ENCODE results near the gene SFPQ.
A peak's percentile ranks its signal among the peaks of the same experiment; 100 is the strongest.

SFPQ gene

GRCh38 chr1:35202048-35202719, 9.2 kb upstream of the SFPQ start:
- Histone ChIP-seq H2AK5ac (ENCODE audit: low read depth, low read length) (no peak overlapping the region), H3K9ac (ENCODE audit: low read depth, low read length, poor library complexity) (no peak overlapping the region), H3K27ac (replicated peaks; ENCODE audit: low read length) (no peak overlapping the region), H3K4ac (ENCODE audit: low read length) (no peak overlapping the region), H3K4me2 (ENCODE audit: insufficient read depth, low read length, poor library complexity, severe bottlenecking) (no peak overlapping the region), H3K14ac (ENCODE audit: low read length) (no peak overlapping the region), H2BK120ac (ENCODE audit: low read depth, low read length) (no peak overlapping the region), H2AFZ (ENCODE audit: low read length) (peak overlapping the region; percentile 81), H3K4me3 (ENCODE audit: low read length in 2 of 2) (no peak overlapping the region), H3K9me3 (replicated peaks in 1 of 2; ENCODE audit: control insufficient read depth in 2 of 2, insufficient read depth in 1 of 2, low read depth in 1 of 2, low read length in 2 of 2) (no peaks in the 10 kb centered on the region), H3K36me3 (replicated peaks in 1 of 2; ENCODE audit: control insufficient read depth in 2 of 2, insufficient read depth in 2 of 2, low read length in 2 of 2) (no peaks in the 10 kb centered on the region), H2BK5ac (ENCODE audit: low read length) (no peak overlapping the region), H3K18ac (ENCODE audit: low read length) (no peak overlapping the region), H3K27me3 (ENCODE audit: control insufficient read depth in 3 of 3, insufficient read depth in 3 of 3, low read depth in 1 of 3, low read length in 3 of 3) (no peaks in the 10 kb centered on the region), H4K91ac (ENCODE audit: low read depth, low read length, poor library complexity) (no peak overlapping the region), H2BK12ac (ENCODE audit: low read length) (no peak overlapping the region), H3K4me1 (ENCODE audit: control insufficient read depth in 2 of 2, insufficient read depth in 1 of 2, low read depth in 1 of 2, low read length in 2 of 2) (peaks cover 0 to 2% of the 10 kb centered on the region in 2 donors), H4K8ac (ENCODE audit: low read depth, low read length) (no peak overlapping the region), H3K23ac (ENCODE audit: low read depth, low read length, poor library complexity) (no peak overlapping the region), H3K79me1 (ENCODE audit: low read depth, low read length) (no peaks in the 10 kb centered on the region), H2BK15ac (ENCODE audit: low read length) (no peak overlapping the region)
- DNase-seq (ENCODE audit: low spot score): peak; percentile 69
- WGBS, 2 donors (ENCODE audit: extremely low coverage in 2 of 2, insufficient read length in 2 of 2, insufficient replicate concordance in 1 of 2): no CpG with 5 or more reads among the region's 6 CpGs

DNA sequence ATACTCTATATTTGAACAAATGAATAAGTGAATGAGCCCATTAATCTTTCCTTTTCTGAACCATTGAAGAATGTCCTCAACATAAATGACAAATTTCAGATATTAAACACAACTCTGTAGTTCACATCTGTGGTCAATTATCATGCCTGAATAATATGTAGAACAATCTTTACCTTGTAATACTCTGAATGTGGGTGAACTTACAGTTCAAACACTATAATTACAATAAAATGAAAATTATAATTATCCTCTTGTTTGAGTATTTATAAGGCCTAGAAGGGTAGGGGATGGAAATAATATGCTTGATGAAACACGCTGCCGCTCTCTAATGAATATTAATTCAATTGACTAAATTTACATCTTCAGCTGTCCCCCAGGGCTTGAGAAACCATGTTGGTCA, 8.7 kb upstream of the SFPQ start:
- H2BK12ac ChIP-seq (ENCODE audit: low read length): no peak overlapping the region
- H2BK5ac ChIP-seq (ENCODE audit: low read length): no peak overlapping the region
- H3K4me3 ChIP-seq (ENCODE audit: low read length in 2 of 2): no peak overlapping the region
- H4K91ac ChIP-seq (ENCODE audit: low read depth, low read length, poor library complexity): no peak overlapping the region
- no peak overlapping the region for H2AK5ac ChIP-seq (ENCODE audit: low read depth, low read length)
- no peak overlapping the region for H3K4ac ChIP-seq (ENCODE audit: low read length)
- H3K27me3 ChIP-seq (ENCODE audit: control insufficient read depth in 3 of 3, insufficient read depth in 3 of 3, low read depth in 1 of 3, low read length in 3 of 3): no peaks in the 10 kb centered on the region
- no peaks in the 10 kb centered on the region for H3K9me3 ChIP-seq (replicated peaks in 1 of 2; ENCODE audit: control insufficient read depth in 2 of 2, insufficient read depth in 1 of 2, low read depth in 1 of 2, low read length in 2 of 2)
- no peaks in the 10 kb centered on the region for H3K79me1 ChIP-seq (ENCODE audit: low read depth, low read length)
- no peak overlapping the region for H3K14ac ChIP-seq (ENCODE audit: low read length)
- peaks cover 0 to 2% of the 10 kb centered on the region in 2 donors for H3K4me1 ChIP-seq (ENCODE audit: control insufficient read depth in 2 of 2, insufficient read depth in 1 of 2, low read depth in 1 of 2, low read length in 2 of 2)
- peak overlapping the region; percentile 81 for H2AFZ ChIP-seq (ENCODE audit: low read length)
- H3K36me3 ChIP-seq (replicated peaks in 1 of 2; ENCODE audit: control insufficient read depth in 2 of 2, insufficient read depth in 2 of 2, low read length in 2 of 2): no peaks in the 10 kb centered on the region
- H3K18ac ChIP-seq (ENCODE audit: low read length): no peak overlapping the region
- H2BK120ac ChIP-seq (ENCODE audit: low read depth, low read length): no peak overlapping the region
- no peak overlapping the region for H2BK15ac ChIP-seq (ENCODE audit: low read length)
- H4K8ac ChIP-seq (ENCODE audit: low read depth, low read length): no peak overlapping the region
- H3K23ac ChIP-seq (ENCODE audit: low read depth, low read length, poor library complexity): no peak overlapping the region
- no peak overlapping the region for H3K4me2 ChIP-seq (ENCODE audit: insufficient read depth, low read length, poor library complexity, severe bottlenecking)
- H3K27ac ChIP-seq (replicated peaks; ENCODE audit: low read length): no peak overlapping the region
- DNase-seq (ENCODE audit: low spot score): no peak
- no CpG with 5 or more reads among the region's 2 CpGs for WGBS, 2 donors (ENCODE audit: extremely low coverage in 2 of 2, insufficient read length in 2 of 2, insufficient replicate concordance in 1 of 2)
- H3K9ac ChIP-seq (ENCODE audit: low read depth, low read length, poor library complexity): no peak overlapping the region

GRCh38 chr1:35192056-35192852, 691 bp downstream of the SFPQ start:
- Histone ChIP-seq H3K4me1 (ENCODE audit: control insufficient read depth in 2 of 2, insufficient read depth in 1 of 2, low read depth in 1 of 2, low read length in 2 of 2) (peaks cover 5 to 9% of the 10 kb centered on the region in 2 donors), H3K14ac (ENCODE audit: low read length) (peak overlapping the region; percentile 100), H3K27ac (replicated peaks; ENCODE audit: low read length) (peak overlapping the region; percentile 80), H3K9me3 (replicated peaks in 1 of 2; ENCODE audit: control insufficient read depth in 2 of 2, insufficient read depth in 1 of 2, low read depth in 1 of 2, low read length in 2 of 2) (no peaks in the 10 kb centered on the region), H3K18ac (ENCODE audit: low read length) (peak overlapping the region; percentile 100), H2BK120ac (ENCODE audit: low read depth, low read length) (peak overlapping the region; percentile 96), H2BK12ac (ENCODE audit: low read length) (no peak overlapping the region), H3K27me3 (ENCODE audit: control insufficient read depth in 3 of 3, insufficient read depth in 3 of 3, low read depth in 1 of 3, low read length in 3 of 3) (no peaks in the 10 kb centered on the region), H3K4ac (ENCODE audit: low read length) (peak overlapping the region; percentile 100), H3K36me3 (replicated peaks in 1 of 2; ENCODE audit: control insufficient read depth in 2 of 2, insufficient read depth in 2 of 2, low read length in 2 of 2) (peaks cover 33 to 46% of the 10 kb centered on the region in 2 donors), H3K9ac (ENCODE audit: low read depth, low read length, poor library complexity) (peak overlapping the region; percentile 100), H3K79me1 (ENCODE audit: low read depth, low read length) (peaks cover 11% of the 10 kb centered on the region), H4K91ac (ENCODE audit: low read depth, low read length, poor library complexity) (peak overlapping the region; percentile 99), H3K4me3 (ENCODE audit: low read length in 2 of 2) (peak overlapping the region; percentile 85 to 99), H4K8ac (ENCODE audit: low read depth, low read length) (peak overlapping the region; percentile 96), H3K23ac (ENCODE audit: low read depth, low read length, poor library complexity) (peak overlapping the region; percentile 100), H2AFZ (ENCODE audit: low read length) (peak overlapping the region; percentile 62), H3K4me2 (ENCODE audit: insufficient read depth, low read length, poor library complexity, severe bottlenecking) (peak overlapping the region; percentile 33), H2BK15ac (ENCODE audit: low read length) (peak overlapping the region; percentile 85), H2BK5ac (ENCODE audit: low read length) (peak overlapping the region; percentile 98), H2AK5ac (ENCODE audit: low read depth, low read length) (peak overlapping the region; percentile 100)
- peak; percentile 86 for DNase-seq (ENCODE audit: low spot score)
- WGBS, 2 donors (ENCODE audit: extremely low coverage in 2 of 2, insufficient read length in 2 of 2, insufficient replicate concordance in 1 of 2): no CpG with 5 or more reads among the region's 94 CpGs

DNA sequence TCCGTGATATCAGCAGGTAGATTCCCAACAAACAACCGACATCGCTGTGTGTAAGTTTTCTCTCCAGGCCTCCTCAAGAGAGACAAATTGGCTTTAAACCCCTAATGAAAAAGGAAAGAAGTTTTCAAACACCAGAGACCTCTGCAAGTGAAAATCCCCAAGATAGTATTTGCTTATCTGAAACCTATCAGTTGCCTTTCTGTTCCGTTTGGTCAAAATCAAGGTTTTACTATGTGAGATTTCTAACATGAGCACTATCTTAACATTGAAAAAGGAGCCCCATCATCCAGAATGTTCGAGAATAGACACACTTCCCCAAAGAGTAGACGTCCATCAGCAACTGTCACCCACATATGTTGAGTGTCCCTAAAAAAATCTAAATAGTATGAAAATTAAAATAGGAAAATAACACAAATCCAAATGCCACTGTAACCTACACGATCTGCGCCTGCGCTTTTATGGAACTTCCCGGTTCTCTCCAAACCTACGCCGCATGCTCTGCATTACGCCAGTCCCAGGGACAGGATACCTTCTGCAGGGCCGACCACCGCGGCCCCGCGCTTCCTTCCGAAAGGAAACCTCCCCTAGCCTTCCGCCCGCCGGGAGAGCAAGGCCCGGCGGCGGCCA, 1.4 kb downstream of the SFPQ start:
- Histone ChIP-seq H3K27me3 (ENCODE audit: control insufficient read depth in 3 of 3, insufficient read depth in 3 of 3, low read depth in 1 of 3, low read length in 3 of 3) (no peaks in the 10 kb centered on the region), H3K4ac (ENCODE audit: low read length) (no peak overlapping the region), H4K8ac (ENCODE audit: low read depth, low read length) (no peak overlapping the region), H3K79me1 (ENCODE audit: low read depth, low read length) (peaks cover 11% of the 10 kb centered on the region), H3K27ac (replicated peaks; ENCODE audit: low read length) (no peak overlapping the region), H2BK15ac (ENCODE audit: low read length) (no peak overlapping the region), H3K9ac (ENCODE audit: low read depth, low read length, poor library complexity) (peak overlapping the region; percentile 83), H3K23ac (ENCODE audit: low read depth, low read length, poor library complexity) (peak overlapping the region; percentile 100), H4K91ac (ENCODE audit: low read depth, low read length, poor library complexity) (no peak overlapping the region), H3K4me2 (ENCODE audit: insufficient read depth, low read length, poor library complexity, severe bottlenecking) (peak overlapping the region; percentile 47), H3K36me3 (replicated peaks in 1 of 2; ENCODE audit: control insufficient read depth in 2 of 2, insufficient read depth in 2 of 2, low read length in 2 of 2) (peaks cover 39 to 53% of the 10 kb centered on the region in 2 donors), H3K4me1 (ENCODE audit: control insufficient read depth in 2 of 2, insufficient read depth in 1 of 2, low read depth in 1 of 2, low read length in 2 of 2) (peaks cover 5 to 10% of the 10 kb centered on the region in 2 donors), H2AFZ (ENCODE audit: low read length) (no peak overlapping the region), H2AK5ac (ENCODE audit: low read depth, low read length) (no peak overlapping the region), H3K18ac (ENCODE audit: low read length) (no peak overlapping the region), H3K4me3 (ENCODE audit: low read length in 2 of 2) (peak overlapping the region; percentile 85 to 99), H2BK12ac (ENCODE audit: low read length) (no peak overlapping the region), H2BK5ac (ENCODE audit: low read length) (peak overlapping the region; percentile 98), H2BK120ac (ENCODE audit: low read depth, low read length) (no peak overlapping the region), H3K14ac (ENCODE audit: low read length) (no peak overlapping the region), H3K9me3 (replicated peaks in 1 of 2; ENCODE audit: control insufficient read depth in 2 of 2, insufficient read depth in 1 of 2, low read depth in 1 of 2, low read length in 2 of 2) (no peaks in the 10 kb centered on the region)
- no CpG with 5 or more reads among the region's 25 CpGs for WGBS, 2 donors (ENCODE audit: extremely low coverage in 2 of 2, insufficient read length in 2 of 2, insufficient replicate concordance in 1 of 2)
- DNase-seq (ENCODE audit: low spot score): no peak
